Thoracic aorta (tissue), 2 donors: Measurements from ENCODE around the gene GJB4. TPM values are rescaled to one million over a fixed set of nuclear protein-coding genes. Genes with fewer than 3 reads are reported as not detected.

Experiments used
- ATAC-seq: fragments of 150-250 bp; one replicate; pipeline ENCODE4 v1.8.0; 2017; ENCODE audit warnings: low read depth; ENCODE audit not compliant: insufficient number of reproducible peaks, low FRiP score
- DNase-seq: peaks from one replicate; pipeline ENCODE4 v3.0.0-alpha.2; 2020; ENCODE audit warnings: low spot score
- H3K27ac ChIP-seq, 2 donors: fragments of 200-600 bp; sonication (generic); 1 replicate in 1 of 2; 2 replicates in 1 of 2; pipeline ENCODE4 v1.5.1; 2016; ENCODE audit warnings: mild to moderate bottlenecking in 2 of 2, moderate library complexity in 2 of 2
- H3K27me3 ChIP-seq: fragments of 200-600 bp; sonication (generic); replicated peaks from 2 replicates; pipeline ENCODE4 v1.6.0; 2016; ENCODE audit warnings: mild to moderate bottlenecking; ENCODE audit not compliant: insufficient read depth
- H3K36me3 ChIP-seq: fragments of 200-600 bp; sonication (generic); one replicate; pipeline ENCODE4 v1.5.1; 2016
- H3K4me1 ChIP-seq, 2 donors: fragments of 200-600 bp; sonication (generic); 1 replicate in 1 of 2; 2 replicates in 1 of 2; pipeline versions ENCODE4 v1.5.1 to v1.6.0; 2016; ENCODE audit warnings: low read depth in 2 of 2, mild to moderate bottlenecking in 1 of 2; ENCODE audit not compliant: control insufficient read depth in 1 of 2
- H3K4me3 ChIP-seq: fragments of 200-600 bp; sonication (generic); 2 replicates; pipeline ENCODE4 v1.5.1; 2016; ENCODE audit warnings: mild to moderate bottlenecking
- H3K9me3 ChIP-seq: fragments of 200-600 bp; sonication (generic); 2 replicates; pipeline ENCODE4 v1.5.1; 2016
- total RNA-seq, 2 donors: library from RNA; depleted of rRNA; stranded (reverse); fragments of >200 nt; gene quantifications; one replicate each; pipeline versions ENCODE4 v1.1.0 to v1.2.3, GENCODE V29; 2016
- TF ChIP-seq, protein P1 (sequence below): fragments of 200-600 bp; sonication (generic); IDR thresholded peaks from one replicate; pipeline ENCODE4 v1.5.1; 2019; ENCODE audit warnings: antibody characterized with exemption

The GJB4 gene
- total RNA-seq, 2 donors from 2014 or later: not detected

DNA sequence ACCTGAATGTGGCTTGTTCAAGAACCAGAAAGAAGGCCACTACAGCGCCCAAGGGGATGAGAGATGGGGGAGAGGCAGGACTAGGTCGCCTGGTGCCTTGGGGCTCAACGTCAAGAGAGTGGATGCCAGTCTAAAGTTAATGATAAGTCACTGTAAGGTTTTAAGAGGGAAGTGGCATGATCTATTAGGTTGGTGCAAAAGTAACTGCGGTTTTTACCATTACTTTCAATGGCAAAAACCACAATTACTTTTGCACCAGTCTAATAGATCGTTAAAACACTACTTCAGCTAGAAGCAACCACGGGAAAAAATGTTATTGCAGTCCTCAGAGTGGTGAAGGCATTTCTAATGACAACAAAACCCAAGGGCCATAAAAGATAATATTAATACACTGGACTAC, 18.8 kb downstream of the GJB4 start:
- TF ChIP-seq, protein P1, sequence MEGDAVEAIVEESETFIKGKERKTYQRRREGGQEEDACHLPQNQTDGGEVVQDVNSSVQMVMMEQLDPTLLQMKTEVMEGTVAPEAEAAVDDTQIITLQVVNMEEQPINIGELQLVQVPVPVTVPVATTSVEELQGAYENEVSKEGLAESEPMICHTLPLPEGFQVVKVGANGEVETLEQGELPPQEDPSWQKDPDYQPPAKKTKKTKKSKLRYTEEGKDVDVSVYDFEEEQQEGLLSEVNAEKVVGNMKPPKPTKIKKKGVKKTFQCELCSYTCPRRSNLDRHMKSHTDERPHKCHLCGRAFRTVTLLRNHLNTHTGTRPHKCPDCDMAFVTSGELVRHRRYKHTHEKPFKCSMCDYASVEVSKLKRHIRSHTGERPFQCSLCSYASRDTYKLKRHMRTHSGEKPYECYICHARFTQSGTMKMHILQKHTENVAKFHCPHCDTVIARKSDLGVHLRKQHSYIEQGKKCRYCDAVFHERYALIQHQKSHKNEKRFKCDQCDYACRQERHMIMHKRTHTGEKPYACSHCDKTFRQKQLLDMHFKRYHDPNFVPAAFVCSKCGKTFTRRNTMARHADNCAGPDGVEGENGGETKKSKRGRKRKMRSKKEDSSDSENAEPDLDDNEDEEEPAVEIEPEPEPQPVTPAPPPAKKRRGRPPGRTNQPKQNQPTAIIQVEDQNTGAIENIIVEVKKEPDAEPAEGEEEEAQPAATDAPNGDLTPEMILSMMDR: no peak
- no peak overlapping the region for H3K4me3 ChIP-seq
- DNase-seq: no peak
- H3K27me3 ChIP-seq: no peaks in the 10 kb centered on the region
- no peak for ATAC-seq
- no peaks in the 10 kb centered on the region for H3K36me3 ChIP-seq
- no peaks in the 10 kb centered on the region for H3K9me3 ChIP-seq
- peaks cover 4 to 15% of the 10 kb centered on the region in 2 donors for H3K4me1 ChIP-seq
- H3K27ac ChIP-seq: no peak overlapping the region

GRCh38 chr1:34779005-34779404, 19.5 kb downstream of the GJB4 start:
- H3K4me1 ChIP-seq: peaks cover 4 to 15% of the 10 kb centered on the region in 2 donors
- TF ChIP-seq, protein P1: no peak
- no peak for ATAC-seq
- H3K4me3 ChIP-seq: no peak overlapping the region
- no peaks in the 10 kb centered on the region for H3K27me3 ChIP-seq
- no peak overlapping the region for H3K27ac ChIP-seq
- no peak for DNase-seq
- no peaks in the 10 kb centered on the region for H3K9me3 ChIP-seq
- no peaks in the 10 kb centered on the region for H3K36me3 ChIP-seq

GRCh38 chr1:34779526-34779925, 20.0 kb downstream of the GJB4 start:
- H3K4me1 ChIP-seq: peaks cover 4 to 15% of the 10 kb centered on the region in 2 donors
- DNase-seq (no peak), ATAC-seq (no peak)
- H3K27ac ChIP-seq: no peak overlapping the region
- no peaks in the 10 kb centered on the region for H3K9me3 ChIP-seq
- TF ChIP-seq, protein P1: no peak
- no peaks in the 10 kb centered on the region for H3K27me3 ChIP-seq
- no peak overlapping the region for H3K4me3 ChIP-seq
- H3K36me3 ChIP-seq: no peaks in the 10 kb centered on the region

DNA sequence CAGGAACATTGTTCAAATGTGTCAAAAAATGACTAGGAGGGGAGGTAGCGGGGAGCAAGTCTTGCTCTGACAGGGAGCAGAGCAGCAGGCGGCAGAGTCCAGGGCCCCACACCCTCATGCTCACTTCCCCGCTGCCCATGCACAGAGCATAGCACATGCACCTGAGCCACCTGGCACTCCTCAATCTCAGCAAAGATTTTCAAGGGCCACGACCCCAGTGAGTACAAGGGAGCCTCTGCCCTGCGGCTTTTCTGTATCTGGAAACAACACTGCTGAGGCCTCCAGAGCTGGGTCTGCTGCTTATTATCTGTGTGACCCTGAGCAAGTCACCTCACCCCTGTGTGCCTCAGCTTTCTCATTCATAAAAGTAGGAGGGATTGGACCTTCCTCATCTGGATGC, 20.4 kb downstream of the GJB4 start:
- H3K27me3 ChIP-seq: no peaks in the 10 kb centered on the region
- H3K27ac ChIP-seq: no peak overlapping the region
- TF ChIP-seq, protein P1: no peak
- no peaks in the 10 kb centered on the region for H3K36me3 ChIP-seq
- H3K4me3 ChIP-seq: no peak overlapping the region
- no peak for DNase-seq
- H3K4me1 ChIP-seq: peaks cover 4 to 15% of the 10 kb centered on the region in 2 donors
- H3K9me3 ChIP-seq: no peaks in the 10 kb centered on the region
- ATAC-seq: no peak

GRCh38 chr1:34780528-34780927, 21.0 kb downstream of the GJB4 start:
- no peaks in the 10 kb centered on the region for H3K9me3 ChIP-seq
- TF ChIP-seq, protein P1: no peak
- H3K27me3 ChIP-seq: no peaks in the 10 kb centered on the region
- peaks cover 4 to 15% of the 10 kb centered on the region in 2 donors for H3K4me1 ChIP-seq
- no peak overlapping the region for H3K27ac ChIP-seq
- no peak overlapping the region for H3K4me3 ChIP-seq
- ATAC-seq (no peak), DNase-seq (no peak)
- no peaks in the 10 kb centered on the region for H3K36me3 ChIP-seq
